Erythroblast (primary cell): ENCODE results near the gene RFWD3.

Experiments used
- DNase-seq, 2 experiments: peaks; one replicate each; lab custom pipeline; 2025; lab: John Stamatoyannopoulos, UW
- GATA1 ChIP-seq: IDR thresholded peaks from 2 replicates; pipeline ENCODE4 v1.6.1; 2011; ENCODE audit warnings: low read depth, mild to moderate bottlenecking, control low read depth, low read length, moderate library complexity
- POLR2A ChIP-seq: IDR thresholded peaks from 2 replicates; pipeline ENCODE4 v1.6.1; 2011; ENCODE audit warnings: mild to moderate bottlenecking, low read length

Gene RFWD3, protein sequence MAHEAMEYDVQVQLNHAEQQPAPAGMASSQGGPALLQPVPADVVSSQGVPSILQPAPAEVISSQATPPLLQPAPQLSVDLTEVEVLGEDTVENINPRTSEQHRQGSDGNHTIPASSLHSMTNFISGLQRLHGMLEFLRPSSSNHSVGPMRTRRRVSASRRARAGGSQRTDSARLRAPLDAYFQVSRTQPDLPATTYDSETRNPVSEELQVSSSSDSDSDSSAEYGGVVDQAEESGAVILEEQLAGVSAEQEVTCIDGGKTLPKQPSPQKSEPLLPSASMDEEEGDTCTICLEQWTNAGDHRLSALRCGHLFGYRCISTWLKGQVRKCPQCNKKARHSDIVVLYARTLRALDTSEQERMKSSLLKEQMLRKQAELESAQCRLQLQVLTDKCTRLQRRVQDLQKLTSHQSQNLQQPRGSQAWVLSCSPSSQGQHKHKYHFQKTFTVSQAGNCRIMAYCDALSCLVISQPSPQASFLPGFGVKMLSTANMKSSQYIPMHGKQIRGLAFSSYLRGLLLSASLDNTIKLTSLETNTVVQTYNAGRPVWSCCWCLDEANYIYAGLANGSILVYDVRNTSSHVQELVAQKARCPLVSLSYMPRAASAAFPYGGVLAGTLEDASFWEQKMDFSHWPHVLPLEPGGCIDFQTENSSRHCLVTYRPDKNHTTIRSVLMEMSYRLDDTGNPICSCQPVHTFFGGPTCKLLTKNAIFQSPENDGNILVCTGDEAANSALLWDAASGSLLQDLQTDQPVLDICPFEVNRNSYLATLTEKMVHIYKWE

DNA sequence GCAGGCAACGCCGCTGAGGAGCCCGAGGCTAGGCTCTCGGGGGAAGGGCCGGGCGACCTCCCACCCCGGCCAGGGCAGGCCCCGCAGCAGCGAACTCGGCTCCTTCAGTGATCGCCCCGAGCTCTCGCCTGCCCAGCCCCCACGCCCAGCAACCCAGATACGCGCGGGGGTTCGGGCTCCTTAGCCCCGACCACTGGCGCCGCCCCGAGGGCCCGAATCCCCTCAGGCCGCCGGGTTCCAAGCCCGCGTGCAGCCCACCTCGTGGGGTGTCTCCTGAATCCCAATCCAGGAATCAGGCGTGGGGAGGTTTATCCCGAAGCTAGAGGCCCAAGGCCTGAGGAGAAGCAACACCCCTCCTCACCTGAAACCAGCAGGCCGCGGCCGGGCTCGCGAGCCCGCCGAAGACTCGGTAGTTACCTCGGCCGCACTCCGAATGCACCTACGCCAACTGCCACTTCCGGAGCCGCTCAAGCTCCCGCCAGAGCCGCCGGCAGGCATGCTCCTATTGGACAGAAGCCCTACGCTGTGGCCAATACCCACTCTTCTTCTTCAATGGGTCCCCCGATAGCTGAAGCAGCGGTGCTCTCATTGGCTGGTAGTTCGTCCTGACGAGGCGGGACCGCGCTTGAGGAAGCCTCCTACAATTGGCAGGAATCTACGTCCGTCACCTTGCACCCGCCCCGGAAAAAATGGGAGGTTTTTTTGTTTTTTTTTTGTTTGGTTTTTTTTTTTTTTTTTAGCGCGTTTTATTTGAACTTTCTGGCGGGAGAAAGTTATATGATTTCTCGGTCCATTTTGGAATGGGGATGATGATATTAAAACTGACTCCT is at the start of gene RFWD3:
TSS of gene RFWD3 (minus strand) at position 453 of the 830 bp plus-strand sequence. CDS start 5,428 bp downstream, outside the sequence.
- TF ChIP-seq POLR2A (peak; percentile 96), GATA1 (no peak)
- peak; percentile 99 to 100 for DNase-seq

- DNase-seq, result no peak
- TF ChIP-seq GATA1, result no peak
- no peak for TF ChIP-seq POLR2A
Observed at GRCh38 chr16:74716355-74716754, 49.7 kb upstream of the RFWD3 start.

DNA sequence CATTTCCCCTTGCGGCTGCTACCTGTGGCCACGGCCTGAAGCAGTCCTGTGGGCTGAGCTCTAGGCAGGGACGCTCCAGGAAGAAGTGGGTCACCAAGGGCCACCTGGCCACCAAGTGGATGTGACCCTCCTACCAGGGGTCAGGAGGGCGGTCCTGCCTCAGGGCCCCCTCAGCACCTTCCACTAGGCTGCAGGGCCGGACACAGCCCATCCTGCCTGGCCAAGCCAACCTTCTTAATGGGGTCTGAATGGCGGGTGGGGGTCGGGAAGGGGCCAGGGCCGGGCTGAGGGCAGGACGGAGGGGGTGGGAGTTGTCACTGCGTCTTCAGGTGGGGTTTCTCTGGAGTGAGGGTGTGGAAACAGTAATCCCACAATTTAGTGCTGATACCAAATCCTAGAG is 47.2 kb upstream of the RFWD3 start:
- no peak for DNase-seq
- no peak for TF ChIP-seq POLR2A
- TF ChIP-seq GATA1, result no peak

GRCh38 chr16:74713325-74713724 is 46.6 kb upstream of the RFWD3 start:
- no peak for DNase-seq
- TF ChIP-seq POLR2A, result no peak
- no peak for TF ChIP-seq GATA1

DNA sequence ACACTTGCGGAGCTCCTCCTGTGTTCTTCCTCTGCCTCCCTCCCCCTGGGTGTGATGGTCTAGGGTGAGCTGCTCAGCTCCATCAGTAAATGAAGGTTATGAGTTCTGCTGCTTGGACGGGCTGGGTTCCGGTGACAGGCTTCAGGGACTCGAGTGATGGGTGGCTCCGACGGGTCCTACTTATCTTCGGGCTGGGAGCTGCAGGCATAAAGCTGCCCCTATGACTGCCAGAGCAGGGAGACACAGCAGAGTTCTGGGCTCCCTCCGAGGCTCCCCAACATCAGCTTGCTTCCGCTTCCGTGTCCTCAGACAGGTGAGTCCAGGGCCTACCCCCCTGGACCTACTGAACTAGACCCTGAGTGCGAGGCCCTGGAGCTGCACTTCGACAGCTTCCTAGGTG is 45.3 kb upstream of the RFWD3 start:
- DNase-seq, result no peak
- TF ChIP-seq GATA1 (no peak), POLR2A (no peak)

- no peak for TF ChIP-seq POLR2A
- TF ChIP-seq GATA1, result no peak
- DNase-seq, result no peak
Observed at GRCh38 chr16:74710401-74710800, 43.7 kb upstream of the RFWD3 start.

DNA sequence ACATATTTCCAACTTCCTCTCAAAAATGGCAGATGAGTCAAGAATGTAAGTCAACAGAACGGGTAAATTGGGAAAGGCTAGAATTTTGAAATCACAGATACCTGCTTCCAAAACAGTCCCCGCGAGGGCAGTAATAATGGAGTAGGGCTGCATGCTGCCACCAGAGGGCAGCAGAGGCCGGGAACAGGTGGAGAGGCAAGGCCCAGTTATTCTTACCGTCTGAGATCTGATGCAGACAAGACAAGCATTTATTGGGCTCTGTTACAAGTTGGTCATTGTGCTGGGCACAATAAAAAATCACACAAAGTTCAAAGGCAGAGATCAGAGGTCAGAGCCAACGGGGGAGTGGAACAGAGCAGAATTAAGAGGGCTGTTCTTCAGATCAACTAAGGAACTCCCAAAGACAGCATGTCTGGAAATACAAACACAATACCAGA is 42.8 kb upstream of the RFWD3 start:
- TF ChIP-seq GATA1 (no peak), POLR2A (no peak)
- peak; percentile 70 to 85 for DNase-seq

DNA sequence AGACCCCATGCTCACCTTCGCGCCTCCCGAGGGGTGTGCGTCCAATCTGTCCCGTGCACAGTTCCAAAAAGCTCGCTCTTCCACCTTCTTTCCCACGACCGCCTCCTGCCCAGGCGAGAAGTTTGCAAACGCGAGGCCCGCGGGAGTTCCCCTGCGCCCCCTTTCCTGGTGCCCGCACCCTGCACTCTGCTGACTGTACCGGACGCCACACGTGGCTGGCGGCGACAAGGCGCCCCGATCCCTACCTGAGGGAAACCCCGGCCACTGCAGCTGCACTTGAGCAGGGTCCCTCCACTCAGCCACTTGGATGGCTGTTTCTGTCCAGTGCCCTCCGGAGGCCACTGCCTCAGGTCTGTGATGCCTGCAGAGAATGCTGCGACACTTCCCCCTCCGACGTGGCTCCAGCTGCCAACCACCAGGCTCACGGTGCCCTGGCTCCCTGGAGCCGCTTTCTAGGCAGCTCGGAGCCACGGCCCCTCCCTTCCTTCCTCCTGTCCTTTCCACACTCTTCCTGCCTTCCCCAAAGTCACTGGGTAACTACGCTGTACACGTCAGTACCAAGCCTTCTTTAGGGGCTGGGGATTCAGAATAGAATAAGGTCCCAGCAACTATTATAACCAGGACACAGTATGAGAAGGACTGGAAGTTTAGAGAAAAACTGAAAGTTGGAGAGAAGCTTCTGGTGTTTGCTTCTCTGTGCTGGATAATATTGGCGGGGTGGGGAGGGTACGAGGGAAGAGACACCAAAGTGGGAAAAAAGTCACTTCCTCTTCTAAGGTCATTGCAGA is 34.0 kb upstream of the RFWD3 start, which contains the start of gene MLKL:
TSS of gene MLKL (minus strand) at position 425 of the 788 bp plus-strand sequence. CDS start 5,105 bp downstream, outside the sequence.
- peak; percentile 36 to 43 for DNase-seq
- peak; percentile 60 for TF ChIP-seq POLR2A
- no peak for TF ChIP-seq GATA1

DNA sequence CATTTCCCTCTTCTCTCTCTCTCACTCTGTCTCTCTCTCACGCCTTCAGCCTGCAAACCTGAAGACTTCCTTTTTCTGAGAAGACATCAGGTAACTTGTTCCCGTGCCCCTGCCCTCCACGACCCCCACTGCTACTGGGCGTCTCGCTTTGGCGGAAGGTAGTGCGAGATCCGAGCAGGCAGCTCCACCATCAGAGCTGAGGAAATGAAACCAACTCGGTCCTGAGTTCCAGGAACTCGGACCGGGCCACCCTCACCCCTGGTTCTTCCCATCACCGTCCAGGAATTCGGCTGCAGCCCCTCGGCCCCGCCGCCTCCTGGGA is 33.4 kb upstream of the RFWD3 start:
- peak in 1 of 2 experiments; percentile 37 for DNase-seq
- TF ChIP-seq GATA1, result no peak
- no peak for TF ChIP-seq POLR2A

DNA sequence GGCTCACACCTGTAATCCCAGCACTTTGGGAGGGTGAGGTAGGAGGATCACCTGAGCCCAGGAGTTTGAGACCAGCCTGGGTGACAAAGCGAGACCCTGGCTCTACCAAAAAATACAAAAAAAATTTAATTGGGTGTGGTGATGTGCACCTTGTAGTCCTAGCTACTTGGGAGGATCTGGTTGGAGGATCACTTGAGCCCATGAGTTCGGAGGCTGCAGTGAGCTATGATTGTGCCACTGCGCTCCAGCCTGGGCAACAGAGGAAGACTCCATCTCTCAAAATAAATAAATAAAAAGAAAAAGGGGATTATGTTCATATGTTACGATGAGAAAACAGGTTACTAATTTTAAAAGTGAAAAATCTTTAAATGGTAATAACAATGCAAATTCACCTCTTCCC is 33.0 kb upstream of the RFWD3 start:
- no peak for DNase-seq
- no peak for TF ChIP-seq GATA1
- no peak for TF ChIP-seq POLR2A

DNA sequence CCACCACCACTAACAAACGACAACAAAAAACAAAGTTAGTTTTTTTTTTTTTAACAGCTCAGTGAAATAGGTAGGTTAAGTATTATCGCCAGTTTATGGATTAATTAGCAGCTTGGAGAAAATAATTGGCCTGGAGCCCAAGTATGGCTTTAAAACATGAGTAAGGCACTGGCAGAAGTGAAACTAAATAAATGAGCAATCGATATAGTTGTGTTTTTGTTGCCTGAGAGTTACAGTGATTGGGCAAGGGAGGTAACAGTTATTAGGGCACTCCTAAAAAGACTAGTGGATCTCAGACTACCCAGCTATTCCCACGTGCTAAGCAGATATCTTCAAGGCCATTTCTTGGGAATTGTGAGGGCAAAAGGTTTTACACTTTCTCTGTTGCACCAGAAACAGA is 31.5 kb upstream of the RFWD3 start:
- no peak for DNase-seq
- no peak for TF ChIP-seq POLR2A
- TF ChIP-seq GATA1, result no peak

- TF ChIP-seq POLR2A (peak; percentile 79), GATA1 (no peak)
- DNase-seq, result peak; percentile 84 to 86
Observed at GRCh38 chr16:74695450-74696422, 29.1 kb upstream of the RFWD3 start.
